ENCODE results near the gene NOTCH3. TPM values are rescaled to one million over a fixed set of nuclear protein-coding genes. Genes with fewer than 3 reads are reported as not detected.

The NOTCH3 gene
- total and polyA plus RNA-seq, 4 donors: 23.5 to 423 (median 268) TPM

- H3K27me3 ChIP-seq (ENCODE audit: control insufficient read depth in 1 of 2, insufficient read depth in 2 of 2, low read length in 1 of 2): no peaks in the 10 kb centered on the region
- peaks cover 0 to 3% of the 10 kb centered on the region in 2 donors for H3K36me3 ChIP-seq (ENCODE audit: control insufficient read depth in 1 of 2, insufficient read depth in 2 of 2, low read length in 1 of 2)
- no peak overlapping the region for H3K4me3 ChIP-seq (ENCODE audit: low read length in 2 of 2)
- ATAC-seq (ENCODE audit: low FRiP score): peak; percentile 27
- H3K27ac ChIP-seq (ENCODE audit: low read depth in 1 of 2, low read length in 2 of 2): no peak overlapping the region
- intact Hi-C loops (cut with DNase I): no loop called here
- DNase-seq: peak in 1 of 2 donors; percentile 53
- 59 to 62% methylated on average over 39 of the region's 39 CpGs for WGBS, 2 donors
- no peaks in the 10 kb centered on the region for H3K4me1 ChIP-seq (ENCODE audit: control insufficient read depth in 1 of 2, insufficient read depth in 2 of 2, low read length in 2 of 2)
- no peaks in the 10 kb centered on the region for H3K9me3 ChIP-seq (ENCODE audit: control insufficient read depth, low read length)
These were observed 20.1 kb downstream of the NOTCH3 start for GRCh38 chr19:15180451-15181390.

- H3K36me3 ChIP-seq (ENCODE audit: control insufficient read depth in 1 of 2, insufficient read depth in 2 of 2, low read length in 1 of 2): peaks cover 0 to 6% of the 10 kb centered on the region in 2 donors
- H3K4me3 ChIP-seq (ENCODE audit: low read length in 2 of 2): no peak overlapping the region
- 87 to 88% methylated on average over 33 of the region's 33 CpGs for WGBS, 2 donors
- peak in 1 of 2 donors; percentile 44 for DNase-seq
- H3K27me3 ChIP-seq (ENCODE audit: control insufficient read depth in 1 of 2, insufficient read depth in 2 of 2, low read length in 1 of 2): no peaks in the 10 kb centered on the region
- H3K27ac ChIP-seq (ENCODE audit: low read depth in 1 of 2, low read length in 2 of 2): no peak overlapping the region
- no peaks in the 10 kb centered on the region for H3K9me3 ChIP-seq (ENCODE audit: control insufficient read depth, low read length)
- H3K4me1 ChIP-seq (ENCODE audit: control insufficient read depth in 1 of 2, insufficient read depth in 2 of 2, low read length in 2 of 2): no peaks in the 10 kb centered on the region
- intact Hi-C loops (cut with DNase I): loop anchor here (2.0 to 10.0 kb wide), 5 partner anchors 74 to 379 kb away; partner anchors contain the start of gene AKAP8 (in 2 of the 2)
- ATAC-seq (ENCODE audit: low FRiP score): no peak
These were observed 22.0 kb downstream of the NOTCH3 start for GRCh38 chr19:15178629-15179308.

GRCh38 chr19:15177269-15178116, 23.3 kb downstream of the NOTCH3 start:
- peak overlapping the region in 1 of 2 donors; percentile 11 for H3K27ac ChIP-seq (ENCODE audit: low read depth in 1 of 2, low read length in 2 of 2)
- WGBS, 2 donors: 4 to 5% methylated on average over 78 to 92 of the region's 92 CpGs
- intact Hi-C loops (cut with DNase I): loop anchor here (2.0 to 10.0 kb wide), 6 partner anchors 75 to 380 kb away; partner anchors contain the start of gene AKAP8 (in 2 of the 2)
- no peaks in the 10 kb centered on the region for H3K9me3 ChIP-seq (ENCODE audit: control insufficient read depth, low read length)
- no peak overlapping the region for H3K4me3 ChIP-seq (ENCODE audit: low read length in 2 of 2)
- no peaks in the 10 kb centered on the region for H3K4me1 ChIP-seq (ENCODE audit: control insufficient read depth in 1 of 2, insufficient read depth in 2 of 2, low read length in 2 of 2)
- H3K36me3 ChIP-seq (ENCODE audit: control insufficient read depth in 1 of 2, insufficient read depth in 2 of 2, low read length in 1 of 2): peaks cover 0 to 8% of the 10 kb centered on the region in 2 donors
- DNase-seq: peak; percentile 89 to 95
- no peaks in the 10 kb centered on the region for H3K27me3 ChIP-seq (ENCODE audit: control insufficient read depth in 1 of 2, insufficient read depth in 2 of 2, low read length in 1 of 2)
- peak; percentile 94 for ATAC-seq (ENCODE audit: low FRiP score)

- Histone ChIP-seq H3K9me3 (ENCODE audit: control insufficient read depth, low read length) (no peaks in the 10 kb centered on the region), H3K36me3 (ENCODE audit: control insufficient read depth in 1 of 2, insufficient read depth in 2 of 2, low read length in 1 of 2) (peaks cover 4 to 8% of the 10 kb centered on the region in 2 donors)
- no peak for ATAC-seq (ENCODE audit: low FRiP score)
These were observed 25.2 kb downstream of the NOTCH3 start for GRCh38 chr19:15175609-15176008.

GRCh38 chr19:15173746-15174404, 26.9 kb downstream of the NOTCH3 start:
- 93 to 94% methylated on average over 37 of the region's 37 CpGs for WGBS, 2 donors
- peaks cover 4 to 6% of the 10 kb centered on the region in 2 donors for H3K36me3 ChIP-seq (ENCODE audit: control insufficient read depth in 1 of 2, insufficient read depth in 2 of 2, low read length in 1 of 2)
- intact Hi-C loops (cut with DNase I): loop anchor here in 1 of 2 donors (10.0 kb wide), 1 partner anchor 201 kb away; the partner anchor contains the start of gene AKAP8
- H3K9me3 ChIP-seq (ENCODE audit: control insufficient read depth, low read length): no peaks in the 10 kb centered on the region
- no peaks in the 10 kb centered on the region for H3K4me1 ChIP-seq (ENCODE audit: control insufficient read depth in 1 of 2, insufficient read depth in 2 of 2, low read length in 2 of 2)
- no peaks in the 10 kb centered on the region for H3K27me3 ChIP-seq (ENCODE audit: control insufficient read depth in 1 of 2, insufficient read depth in 2 of 2, low read length in 1 of 2)
- no peak overlapping the region for H3K4me3 ChIP-seq (ENCODE audit: low read length in 2 of 2)
- no peak for DNase-seq
- H3K27ac ChIP-seq (ENCODE audit: low read depth in 1 of 2, low read length in 2 of 2): no peak overlapping the region
- no peak for ATAC-seq (ENCODE audit: low FRiP score)

More at GRCh38 chr19:15175609-15176008, 25.2 kb downstream of the NOTCH3 start:
- Histone ChIP-seq H3K4me3 (ENCODE audit: low read length in 2 of 2) (no peak overlapping the region), H3K27ac (ENCODE audit: low read depth in 1 of 2, low read length in 2 of 2) (no peak overlapping the region), H3K27me3 (ENCODE audit: control insufficient read depth in 1 of 2, insufficient read depth in 2 of 2, low read length in 1 of 2) (no peaks in the 10 kb centered on the region), H3K4me1 (ENCODE audit: control insufficient read depth in 1 of 2, insufficient read depth in 2 of 2, low read length in 2 of 2) (no peaks in the 10 kb centered on the region)
- intact Hi-C loops (cut with DNase I): loop anchor here (2.0 to 10.0 kb wide), 6 partner anchors 77 to 382 kb away; partner anchors contain the start of gene AKAP8 (in 2 of the 2)
- DNase-seq: no peak
- WGBS, 2 donors: 77 to 83% methylated on average over 3 of the region's 3 CpGs

GRCh38 chr19:15170345-15170744, 30.4 kb downstream of the NOTCH3 start:
- H3K9me3 ChIP-seq (ENCODE audit: control insufficient read depth, low read length): no peaks in the 10 kb centered on the region
- ATAC-seq (ENCODE audit: low FRiP score): no peak
- H3K36me3 ChIP-seq (ENCODE audit: control insufficient read depth in 1 of 2, insufficient read depth in 2 of 2, low read length in 1 of 2): peaks cover 6 to 13% of the 10 kb centered on the region in 2 donors
- DNase-seq: no peak
- 74 to 85% methylated on average over 31 to 32 of the region's 32 CpGs for WGBS, 2 donors
- intact Hi-C loops (cut with DNase I): loop anchor here in 1 of 2 donors (10.0 kb wide), 1 partner anchor 204 kb away; the partner anchor contains the start of gene AKAP8
- H3K27ac ChIP-seq (ENCODE audit: low read depth in 1 of 2, low read length in 2 of 2): no peak overlapping the region
- no peaks in the 10 kb centered on the region for H3K4me1 ChIP-seq (ENCODE audit: control insufficient read depth in 1 of 2, insufficient read depth in 2 of 2, low read length in 2 of 2)
- H3K4me3 ChIP-seq (ENCODE audit: low read length in 2 of 2): no peak overlapping the region
- no peaks in the 10 kb centered on the region for H3K27me3 ChIP-seq (ENCODE audit: control insufficient read depth in 1 of 2, insufficient read depth in 2 of 2, low read length in 1 of 2)

GRCh38 chr19:15169541-15170285, 31.1 kb downstream of the NOTCH3 start:
- no peak for ATAC-seq (ENCODE audit: low FRiP score)
- Histone ChIP-seq H3K9me3 (ENCODE audit: control insufficient read depth, low read length) (no peaks in the 10 kb centered on the region), H3K27me3 (ENCODE audit: control insufficient read depth in 1 of 2, insufficient read depth in 2 of 2, low read length in 1 of 2) (no peaks in the 10 kb centered on the region), H3K4me3 (ENCODE audit: low read length in 2 of 2) (no peak overlapping the region), H3K36me3 (ENCODE audit: control insufficient read depth in 1 of 2, insufficient read depth in 2 of 2, low read length in 1 of 2) (peaks cover 6 to 19% of the 10 kb centered on the region in 2 donors), H3K4me1 (ENCODE audit: control insufficient read depth in 1 of 2, insufficient read depth in 2 of 2, low read length in 2 of 2) (no peaks in the 10 kb centered on the region), H3K27ac (ENCODE audit: low read depth in 1 of 2, low read length in 2 of 2) (no peak overlapping the region)
- DNase-seq: no peak
- 72 to 88% methylated on average over 8 to 10 of the region's 10 CpGs for WGBS, 2 donors
- intact Hi-C loops (cut with DNase I): loop anchor here in 1 of 2 donors (10.0 kb wide), 1 partner anchor 205 kb away; the partner anchor contains the start of gene AKAP8
